DND-41 (cell line): Measurements from ENCODE around the gene SMARCA2.

Experiments used
- CTCF ChIP-seq: IDR thresholded peaks from 2 replicates; pipeline ENCODE4 v1.5.1; 2012; ENCODE audit warnings: borderline replicate concordance, low read length, moderate library complexity, mild to moderate bottlenecking; ENCODE audit not compliant: poor library complexity, severe bottlenecking; ENCODE audit errors: extremely low read depth
- EZH2 ChIP-seq: IDR thresholded peaks from 3 replicates; pipeline ENCODE4 v1.6.1; 2012; ENCODE audit warnings: borderline replicate concordance, low read depth, mild to moderate bottlenecking, moderate library complexity, low read length, inconsistent platforms; ENCODE audit not compliant: severe bottlenecking

- TF ChIP-seq CTCF, result no peak
- no peak for TF ChIP-seq EZH2
These were observed 175.9 kb downstream of the SMARCA2 start for GRCh38 chr9:2190939-2191608.
